ENCODE data around the gene GCGR. TPM values are rescaled to one million over a fixed set of nuclear protein-coding genes. Genes with fewer than 3 reads are reported as not detected.

Gene GCGR
- total RNA-seq, 1 donor from 2014 or later, result not detected

GRCh38 chr17:81806461-81807209, 2.7 kb downstream of the GCGR start:
- peaks cover 70% of the 10 kb centered on the region for H3K27me3 Mint-ChIP-seq (ENCODE audit: low read depth)
- no peaks in the 10 kb centered on the region for H3K9me3 Mint-ChIP-seq
- no peak overlapping the region for H3K4me3 Mint-ChIP-seq
- DNase-seq (ENCODE audit: low read depth, low spot score), result no peak
- H3K27ac Mint-ChIP-seq (ENCODE audit: unreplicated experiment), result no peak overlapping the region
- TF ChIP-seq CTCF (conservative IDR thresholded peaks at IDR 0.05), result no peak
- no peaks in the 10 kb centered on the region for H3K36me3 Mint-ChIP-seq (ENCODE audit: low read depth)
- H3K4me1 Mint-ChIP-seq, result no peaks in the 10 kb centered on the region

DNA sequence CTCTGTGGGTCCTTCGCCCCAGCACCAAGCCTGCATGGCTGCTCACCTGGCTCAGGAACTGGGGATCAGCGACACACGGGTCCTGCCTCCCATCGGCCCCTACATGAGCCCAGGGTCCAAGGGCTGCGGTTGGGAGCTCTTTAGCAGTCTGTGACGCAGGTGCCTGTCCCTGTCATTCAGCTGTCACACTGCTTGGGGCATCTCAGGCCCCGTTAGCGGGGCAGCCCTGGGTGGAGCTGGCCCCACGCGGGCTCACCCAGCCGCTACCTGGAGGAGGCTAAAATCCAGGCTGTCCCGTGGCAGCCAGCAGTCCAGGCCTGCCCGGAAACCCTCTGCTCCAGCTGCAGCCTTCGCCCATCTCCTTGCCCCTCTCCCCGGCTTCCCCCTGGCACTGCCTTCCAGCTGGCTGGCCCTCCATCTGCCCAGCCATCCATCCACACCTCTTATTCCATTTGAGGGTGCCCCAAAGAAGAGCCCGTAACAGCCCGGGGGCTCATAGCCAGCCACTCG, 3.3 kb downstream of the GCGR start:
- H3K4me1 Mint-ChIP-seq, result no peaks in the 10 kb centered on the region

GRCh38 chr17:81807839-81808238, 3.9 kb downstream of the GCGR start:
- TF ChIP-seq CTCF (conservative IDR thresholded peaks at IDR 0.05), result no peak
- DNase-seq (ENCODE audit: low read depth, low spot score), result no peak
- Mint-ChIP-seq H3K4me1 (no peaks in the 10 kb centered on the region), H3K27me3 (ENCODE audit: low read depth) (peaks cover 58% of the 10 kb centered on the region), H3K4me3 (no peak overlapping the region), H3K36me3 (ENCODE audit: low read depth) (no peaks in the 10 kb centered on the region), H3K27ac (ENCODE audit: unreplicated experiment) (no peak overlapping the region), H3K9me3 (no peaks in the 10 kb centered on the region)

More for the DNA sequence above, 3.3 kb downstream of the GCGR start:
- TF ChIP-seq CTCF (conservative IDR thresholded peaks at IDR 0.05), result no peak
- Mint-ChIP-seq H3K27ac (ENCODE audit: unreplicated experiment) (no peak overlapping the region), H3K27me3 (ENCODE audit: low read depth) (peaks cover 64% of the 10 kb centered on the region), H3K36me3 (ENCODE audit: low read depth) (no peaks in the 10 kb centered on the region), H3K4me3 (no peak overlapping the region), H3K9me3 (no peaks in the 10 kb centered on the region)
- no peak for DNase-seq (ENCODE audit: low read depth, low spot score)

DNA sequence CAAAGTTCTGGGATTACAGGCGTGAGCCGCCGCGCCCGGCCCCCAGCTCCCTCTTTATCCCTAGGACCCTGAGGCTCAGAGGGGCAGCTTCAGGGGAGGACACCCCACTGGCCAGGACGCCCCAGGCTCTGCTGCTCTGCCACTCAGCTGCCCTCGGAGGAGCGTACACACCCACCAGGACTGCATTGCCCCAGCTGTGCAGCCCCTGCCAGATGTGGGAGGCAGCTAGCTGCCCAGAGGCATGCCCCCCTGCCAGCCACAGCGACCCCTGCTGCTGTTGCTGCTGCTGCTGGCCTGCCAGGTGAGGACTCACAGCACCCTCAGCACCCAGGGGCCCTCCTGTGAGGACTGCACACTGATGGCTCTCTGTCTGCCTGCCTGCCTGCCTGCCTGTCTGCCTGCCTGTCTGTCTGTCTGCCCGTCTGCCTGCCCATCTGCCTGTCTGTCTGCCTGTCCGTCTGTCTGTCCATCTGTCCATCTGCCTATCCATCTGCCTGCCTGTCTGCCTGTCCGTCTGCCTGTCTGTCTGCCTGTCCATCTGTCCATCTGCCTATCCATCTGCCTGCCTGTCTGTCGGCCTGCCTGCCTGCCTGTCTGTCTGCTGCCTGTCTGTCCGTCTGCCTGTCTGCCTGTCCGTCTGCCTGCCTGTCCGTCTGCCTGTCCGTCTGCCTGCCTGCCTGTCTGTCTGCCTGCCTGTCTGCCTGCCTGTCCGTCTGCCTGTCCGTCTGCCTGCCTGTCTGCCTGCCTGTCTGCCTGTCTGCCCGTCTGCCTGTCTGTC, 5.0 kb downstream of the GCGR start:
- no peak for TF ChIP-seq CTCF (conservative IDR thresholded peaks at IDR 0.05)
- Mint-ChIP-seq H3K4me3 (no peak overlapping the region), H3K4me1 (no peaks in the 10 kb centered on the region), H3K27ac (ENCODE audit: unreplicated experiment) (no peak overlapping the region), H3K9me3 (no peaks in the 10 kb centered on the region), H3K36me3 (ENCODE audit: low read depth) (no peaks in the 10 kb centered on the region), H3K27me3 (ENCODE audit: low read depth) (peaks cover 49% of the 10 kb centered on the region)
- no peak for DNase-seq (ENCODE audit: low read depth, low spot score)

DNA sequence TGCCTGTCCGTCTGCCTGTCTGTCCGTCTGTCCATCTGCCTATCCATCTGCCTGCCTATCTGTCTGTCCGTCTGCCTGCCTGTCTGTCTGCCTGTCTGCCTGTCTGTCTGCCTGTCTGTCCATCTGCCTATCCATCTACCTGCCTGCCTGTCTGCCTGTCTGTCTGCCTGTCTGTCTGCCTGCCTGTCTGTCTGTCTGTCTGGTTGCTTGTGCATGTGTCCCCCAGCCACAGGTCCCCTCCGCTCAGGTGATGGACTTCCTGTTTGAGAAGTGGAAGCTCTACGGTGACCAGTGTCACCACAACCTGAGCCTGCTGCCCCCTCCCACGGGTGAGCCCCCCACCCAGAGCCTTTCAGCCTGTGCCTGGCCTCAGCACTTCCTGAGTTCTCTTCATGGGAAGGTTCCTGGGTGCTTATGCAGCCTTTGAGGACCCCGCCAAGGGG, 5.6 kb downstream of the GCGR start:
- Mint-ChIP-seq H3K9me3 (no peaks in the 10 kb centered on the region), H3K36me3 (ENCODE audit: low read depth) (no peaks in the 10 kb centered on the region), H3K27me3 (ENCODE audit: low read depth) (peaks cover 49% of the 10 kb centered on the region), H3K4me1 (no peaks in the 10 kb centered on the region), H3K4me3 (no peak overlapping the region), H3K27ac (ENCODE audit: unreplicated experiment) (no peak overlapping the region)
- no peak for TF ChIP-seq CTCF (conservative IDR thresholded peaks at IDR 0.05)
- DNase-seq (ENCODE audit: low read depth, low spot score), result no peak
